Thoracic aorta (tissue), 2 donors: ENCODE measurements around the gene PADI3. TPM values are rescaled to one million over a fixed set of nuclear protein-coding genes. Genes with fewer than 3 reads are reported as not detected.

ENCODE experiments used
- ATAC-seq: fragments of 150-250 bp; one replicate; pipeline ENCODE4 v1.8.0; 2017; ENCODE audit warnings: low read depth; ENCODE audit not compliant: insufficient number of reproducible peaks, low FRiP score
- DNase-seq: peaks from one replicate; pipeline ENCODE4 v3.0.0-alpha.2; 2020; ENCODE audit warnings: low spot score
- H3K27ac ChIP-seq, 2 donors: fragments of 200-600 bp; sonication (generic); 1 replicate in 1 of 2; 2 replicates in 1 of 2; pipeline ENCODE4 v1.5.1; 2016; ENCODE audit warnings: mild to moderate bottlenecking in 2 of 2, moderate library complexity in 2 of 2
- H3K27me3 ChIP-seq: fragments of 200-600 bp; sonication (generic); replicated peaks from 2 replicates; pipeline ENCODE4 v1.6.0; 2016; ENCODE audit warnings: mild to moderate bottlenecking; ENCODE audit not compliant: insufficient read depth
- H3K36me3 ChIP-seq: fragments of 200-600 bp; sonication (generic); one replicate; pipeline ENCODE4 v1.5.1; 2016
- H3K4me1 ChIP-seq, 2 donors: fragments of 200-600 bp; sonication (generic); 1 replicate in 1 of 2; 2 replicates in 1 of 2; pipeline versions ENCODE4 v1.5.1 to v1.6.0; 2016; ENCODE audit warnings: low read depth in 2 of 2, mild to moderate bottlenecking in 1 of 2; ENCODE audit not compliant: control insufficient read depth in 1 of 2
- H3K4me3 ChIP-seq: fragments of 200-600 bp; sonication (generic); 2 replicates; pipeline ENCODE4 v1.5.1; 2016; ENCODE audit warnings: mild to moderate bottlenecking
- H3K9me3 ChIP-seq: fragments of 200-600 bp; sonication (generic); 2 replicates; pipeline ENCODE4 v1.5.1; 2016
- CTCF ChIP-seq: fragments of 200-600 bp; sonication (generic); IDR thresholded peaks from one replicate; pipeline ENCODE4 v1.5.1; 2019; ENCODE audit warnings: antibody characterized with exemption
- total RNA-seq, 2 donors: library from RNA; depleted of rRNA; stranded (reverse); fragments of >200 nt; gene quantifications; one replicate each; pipeline versions ENCODE4 v1.1.0 to v1.2.3, GENCODE V29; 2016

The PADI3 gene
- total RNA-seq, 2 donors from 2014 or later: not detected

GRCh38 chr1:17272066-17272465, 23.2 kb downstream of the PADI3 start:
- Histone ChIP-seq H3K27ac (no peak overlapping the region), H3K36me3 (no peaks in the 10 kb centered on the region), H3K4me3 (no peak overlapping the region), H3K27me3 (no peaks in the 10 kb centered on the region), H3K4me1 (no peaks in the 10 kb centered on the region), H3K9me3 (no peaks in the 10 kb centered on the region)
- ATAC-seq (no peak), DNase-seq (no peak)
- TF ChIP-seq CTCF: no peak

- Histone ChIP-seq H3K27ac (no peak overlapping the region), H3K9me3 (no peaks in the 10 kb centered on the region), H3K27me3 (no peaks in the 10 kb centered on the region), H3K4me1 (no peaks in the 10 kb centered on the region), H3K4me3 (no peak overlapping the region), H3K36me3 (no peaks in the 10 kb centered on the region)
- DNase-seq (no peak), ATAC-seq (no peak)
- no peak for TF ChIP-seq CTCF
Observed at GRCh38 chr1:17272646-17273045, 23.7 kb downstream of the PADI3 start.

GRCh38 chr1:17273096-17273495, 24.2 kb downstream of the PADI3 start:
- DNase-seq (no peak), ATAC-seq (no peak)
- Histone ChIP-seq H3K9me3 (no peaks in the 10 kb centered on the region), H3K27me3 (no peaks in the 10 kb centered on the region), H3K36me3 (no peaks in the 10 kb centered on the region), H3K4me1 (no peaks in the 10 kb centered on the region), H3K27ac (no peak overlapping the region), H3K4me3 (no peak overlapping the region)
- TF ChIP-seq CTCF: no peak

DNA sequence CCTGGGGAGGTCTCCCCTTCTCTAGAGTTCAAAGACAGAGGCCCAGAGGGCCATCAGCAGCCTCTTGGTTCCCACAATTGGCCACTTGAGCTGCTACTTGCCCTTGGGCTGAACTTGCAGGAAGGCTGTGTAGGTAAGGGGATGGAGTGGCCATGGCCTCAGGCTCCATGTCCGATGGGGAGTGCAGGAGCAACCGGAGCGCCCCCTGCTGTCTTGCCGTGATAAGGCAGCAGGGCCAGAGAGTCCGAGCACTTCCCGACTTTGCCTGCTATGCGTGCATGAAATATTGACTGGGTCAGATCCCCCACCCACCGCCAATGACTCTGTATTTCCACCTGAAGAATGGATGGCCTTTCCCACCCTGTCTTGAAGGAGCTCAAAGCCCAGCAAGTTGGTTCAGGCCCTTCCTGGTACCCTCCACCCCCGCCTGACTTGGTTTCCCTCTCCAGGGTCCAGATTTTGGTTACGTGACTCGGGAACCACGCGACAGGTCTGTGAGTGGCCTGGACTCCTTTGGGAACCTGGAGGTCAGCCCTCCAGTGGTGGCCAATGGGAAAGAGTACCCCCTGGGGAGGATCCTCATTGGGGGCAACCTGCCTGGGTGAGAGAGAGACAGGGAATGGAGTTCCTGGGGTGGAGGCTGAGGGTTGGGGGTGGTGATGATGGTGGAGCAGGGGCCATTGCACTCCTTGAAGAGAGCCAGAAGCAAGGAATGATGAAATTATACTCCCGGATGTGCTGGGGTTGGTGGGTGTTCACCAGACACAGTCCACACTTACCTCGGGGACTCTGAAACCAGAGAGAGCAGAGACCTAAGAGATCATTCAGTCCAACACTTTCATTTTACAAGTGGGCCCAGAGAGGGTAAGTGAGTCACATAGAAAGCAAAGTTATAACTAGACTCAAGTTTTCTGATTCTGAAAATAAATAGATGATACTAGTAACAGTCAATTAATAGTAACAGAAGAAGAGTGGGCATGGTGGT, 25.6 kb downstream of the PADI3 start:
- no peak overlapping the region for H3K4me3 ChIP-seq
- no peaks in the 10 kb centered on the region for H3K9me3 ChIP-seq
- no peak overlapping the region for H3K27ac ChIP-seq
- no peak for TF ChIP-seq CTCF
- no peaks in the 10 kb centered on the region for H3K4me1 ChIP-seq
- H3K36me3 ChIP-seq: no peaks in the 10 kb centered on the region
- ATAC-seq (no peak), DNase-seq (no peak)
- H3K27me3 ChIP-seq: no peaks in the 10 kb centered on the region

DNA sequence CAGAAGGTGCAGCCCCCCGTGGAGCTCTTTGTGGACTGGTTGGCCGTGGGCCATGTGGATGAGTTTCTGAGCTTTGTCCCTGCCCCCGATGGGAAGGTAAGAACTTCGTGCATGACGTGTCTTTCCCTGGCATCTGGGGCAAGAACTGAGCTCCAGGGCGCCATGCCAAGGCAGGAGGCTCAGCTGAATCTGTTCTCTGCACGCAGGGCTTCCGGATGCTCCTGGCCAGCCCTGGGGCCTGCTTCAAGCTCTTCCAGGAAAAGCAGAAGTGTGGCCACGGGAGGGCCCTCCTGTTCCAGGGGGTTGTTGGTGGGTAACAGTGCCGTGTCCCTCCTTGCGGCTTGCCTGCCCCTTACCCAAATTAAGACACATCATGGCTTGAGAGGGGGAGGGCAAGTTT, 27.7 kb downstream of the PADI3 start:
- ATAC-seq: no peak
- Histone ChIP-seq H3K4me1 (no peaks in the 10 kb centered on the region), H3K9me3 (no peaks in the 10 kb centered on the region), H3K36me3 (no peaks in the 10 kb centered on the region), H3K27me3 (no peaks in the 10 kb centered on the region), H3K4me3 (no peak overlapping the region), H3K27ac (no peak overlapping the region)
- no peak for TF ChIP-seq CTCF
- no peak for DNase-seq
